AML-193 (cell line): ENCODE measurements around the gene HNRNPK.

ENCODE experiments used
- DNase-seq, 2 experiments: peaks; one replicate each; lab custom pipeline; 2025; lab: John Stamatoyannopoulos, UW

The HNRNPK gene

DNA sequence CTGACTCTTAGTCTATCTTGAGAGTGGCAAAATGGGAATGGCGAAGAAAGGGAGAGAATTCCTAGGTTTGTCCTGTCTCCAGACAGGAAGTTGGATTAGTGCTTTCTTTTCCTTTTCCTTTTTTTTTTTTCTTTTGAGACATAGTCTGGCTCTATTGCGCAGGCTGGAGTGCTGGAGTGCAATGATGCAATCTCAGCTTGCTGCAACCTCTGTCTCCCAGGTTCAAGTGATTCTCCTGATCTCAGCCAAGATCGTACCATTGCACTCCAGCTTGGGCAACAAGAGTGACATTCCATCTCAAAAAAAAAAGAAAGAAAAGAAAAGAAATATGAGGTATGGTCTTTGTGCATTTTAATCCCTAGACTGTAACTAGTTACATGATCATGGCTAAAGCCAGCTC is 46.2 kb downstream of the HNRNPK start:
- DNase-seq: peak in 1 of 2 experiments; percentile 16

DNA sequence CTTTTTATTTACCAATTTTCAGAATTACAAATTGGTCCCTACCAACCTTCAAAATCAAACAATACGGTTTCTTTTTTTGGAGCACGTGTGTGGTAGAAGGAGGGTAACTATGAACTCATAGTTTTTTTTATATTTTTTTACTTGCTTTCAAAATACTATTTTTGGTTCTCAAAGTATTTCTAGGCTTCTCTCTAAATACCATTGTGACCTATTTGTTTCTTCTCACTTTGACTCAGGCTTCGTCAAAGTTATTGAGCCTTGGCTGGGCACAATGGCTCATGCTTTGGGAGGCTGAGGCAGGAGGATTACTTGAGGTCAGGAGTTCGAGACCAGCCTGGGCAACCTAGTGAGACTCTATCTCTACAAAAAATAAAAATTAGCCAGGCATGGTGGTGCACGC is 47.2 kb downstream of the HNRNPK start:
- no peak for DNase-seq

DNA sequence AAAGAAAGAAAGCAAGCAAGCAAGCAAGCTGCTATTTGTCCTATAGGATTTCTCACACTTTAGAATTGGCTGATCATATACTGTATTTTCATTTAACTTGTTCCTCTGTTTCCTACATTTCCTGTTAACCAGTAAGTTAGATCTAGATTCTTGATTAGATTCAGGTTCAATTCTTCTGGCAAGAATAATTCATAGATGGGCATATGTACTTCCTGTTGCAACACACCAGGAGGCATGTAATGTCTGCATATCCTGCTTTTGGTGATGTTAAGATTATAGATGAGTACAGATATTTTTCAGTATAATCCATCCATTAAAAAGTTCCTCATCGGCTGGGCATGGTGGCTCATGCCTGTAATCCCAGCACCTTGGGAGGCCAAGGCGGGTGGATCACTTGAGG is 48.0 kb downstream of the HNRNPK start:
- DNase-seq: peak; percentile 25 to 50

DNA sequence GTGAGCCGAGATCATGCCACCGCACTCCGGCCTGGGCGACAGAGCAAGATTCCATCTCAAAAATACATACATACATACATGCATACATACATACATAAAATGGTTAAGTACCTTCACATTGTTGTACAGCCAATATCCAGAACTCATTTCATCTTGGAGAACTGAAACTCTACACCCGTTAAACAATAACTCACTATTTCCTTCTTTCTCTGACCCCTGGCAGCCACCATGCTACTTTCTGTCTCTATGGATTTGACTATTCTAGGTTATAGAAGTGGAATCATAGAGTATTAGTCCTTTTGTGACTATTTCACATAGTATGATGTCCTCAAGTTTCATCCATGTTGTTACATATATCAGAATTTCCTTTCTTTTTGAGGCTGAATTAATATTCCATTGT is 49.1 kb downstream of the HNRNPK start:
- no peak for DNase-seq

DNA sequence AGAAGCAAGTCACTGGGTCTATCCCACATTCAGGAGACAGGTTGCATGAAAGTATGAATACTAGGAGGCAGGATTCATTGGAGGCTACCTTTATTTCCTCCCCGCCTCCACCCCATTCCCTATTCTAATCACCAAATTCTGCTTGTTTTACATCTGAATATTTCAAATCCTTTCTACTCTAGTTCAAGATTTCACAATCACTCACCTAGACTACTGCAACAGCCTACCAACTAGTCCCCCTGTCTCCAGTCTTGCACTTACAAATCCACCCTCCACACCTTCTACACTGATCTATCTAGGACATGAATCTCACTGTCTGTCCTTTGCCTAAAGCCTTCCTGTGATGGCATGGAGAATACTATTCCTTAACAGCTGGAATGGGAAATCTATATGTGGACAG is 52.4 kb downstream of the HNRNPK start:
- no peak for DNase-seq

DNA sequence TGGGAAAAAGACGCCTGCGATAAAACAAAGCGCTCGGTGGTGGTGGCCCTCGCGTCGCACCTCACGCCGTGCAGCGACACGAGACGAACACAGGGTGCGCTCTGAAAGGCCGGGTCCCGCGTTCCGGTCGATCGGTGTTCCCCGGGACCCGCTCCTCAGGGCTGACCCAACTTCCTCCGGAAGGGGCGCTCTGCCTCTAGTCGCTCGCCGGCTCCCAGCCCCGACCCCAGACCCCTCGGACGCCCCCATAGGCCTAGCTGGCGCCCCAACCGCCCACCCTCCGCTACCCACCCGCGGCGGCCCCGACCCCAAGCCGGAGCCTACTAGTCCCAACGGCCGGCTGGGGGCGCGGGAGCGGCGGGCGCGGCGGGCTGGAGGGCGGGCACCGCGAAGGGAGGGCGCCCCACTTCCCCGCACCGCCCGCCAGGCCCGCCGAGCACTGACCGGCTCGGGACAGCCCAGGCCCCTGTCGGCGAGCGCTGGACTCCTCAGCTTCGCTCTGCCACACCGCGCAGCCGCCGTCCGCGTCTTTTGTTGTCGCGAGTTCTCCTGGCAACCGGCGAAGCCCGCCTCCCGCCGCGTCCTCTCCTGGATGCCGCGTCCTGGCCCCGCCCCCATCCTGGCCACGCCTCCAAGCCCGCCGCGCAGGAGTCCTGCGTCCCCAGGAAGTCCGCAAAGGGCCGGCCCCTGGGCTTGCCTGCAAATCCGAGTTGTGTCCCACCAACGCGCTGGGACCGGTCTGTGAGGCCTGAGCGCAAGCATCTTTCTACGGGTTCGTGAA is 58.9 kb downstream of the HNRNPK start, which contains the start of gene KIF27:
KIF27 (minus strand) TSS at position 506 of the 781 bp plus-strand sequence. CDS start 5,841 bp downstream, outside the sequence.
- peak; percentile 90 to 91 for DNase-seq

DNA sequence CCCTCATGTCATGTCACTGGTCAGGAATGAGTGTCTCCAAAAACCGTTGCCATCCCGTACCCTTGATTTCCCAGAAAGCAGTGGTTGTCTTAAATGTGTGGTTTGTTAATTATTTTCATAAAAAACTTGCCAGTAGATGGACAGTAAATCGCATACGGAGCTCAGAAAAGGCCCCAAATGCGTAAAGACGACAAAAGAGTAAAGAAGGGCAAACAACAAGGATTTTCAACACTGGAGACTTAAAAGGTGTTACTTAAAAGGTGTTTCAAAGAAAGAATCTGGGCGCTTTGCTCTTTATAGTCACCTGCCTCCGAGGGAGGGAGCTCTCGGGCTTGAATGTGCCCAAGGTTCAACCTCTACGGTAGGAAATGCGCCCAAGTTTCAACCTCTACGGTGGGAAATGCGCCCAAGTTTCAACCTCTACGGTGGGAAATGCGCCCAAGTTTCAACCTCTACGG is 59.5 kb downstream of the HNRNPK start:
- DNase-seq: peak in 1 of 2 experiments; percentile 61

DNA sequence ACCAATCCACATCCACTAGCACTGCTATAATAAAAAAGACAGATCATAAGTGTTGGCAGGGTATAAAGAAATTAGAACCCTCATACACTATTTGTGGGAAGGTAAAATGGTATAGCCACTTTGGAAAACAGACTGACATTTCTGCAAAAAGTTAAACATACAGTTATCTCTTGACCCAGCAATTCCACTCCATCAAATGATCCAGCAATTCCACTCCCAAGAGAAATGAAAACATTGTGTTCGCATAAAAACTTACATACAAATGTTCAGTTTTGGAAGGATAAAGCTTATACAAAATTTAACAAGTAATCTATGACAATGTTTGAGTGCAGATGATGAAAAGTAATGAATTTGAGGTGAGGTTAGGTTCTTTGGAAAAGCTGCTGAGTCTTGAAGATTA is 60.9 kb downstream of the HNRNPK start:
- no peak for DNase-seq
